ENCODE measurements around the gene CEP112. TPM values are rescaled to one million over a fixed set of nuclear protein-coding genes. Genes with fewer than 3 reads are reported as not detected.
A peak's percentile ranks its signal among the peaks of the same experiment; 100 is the strongest.

The CEP112 gene
- total and polyA plus RNA-seq, 2 of the 13 experiments (the other 11 are each of a cell fraction or from before 2014, with no cell fraction given) = 1.2 to 3.4 TPM

DNA sequence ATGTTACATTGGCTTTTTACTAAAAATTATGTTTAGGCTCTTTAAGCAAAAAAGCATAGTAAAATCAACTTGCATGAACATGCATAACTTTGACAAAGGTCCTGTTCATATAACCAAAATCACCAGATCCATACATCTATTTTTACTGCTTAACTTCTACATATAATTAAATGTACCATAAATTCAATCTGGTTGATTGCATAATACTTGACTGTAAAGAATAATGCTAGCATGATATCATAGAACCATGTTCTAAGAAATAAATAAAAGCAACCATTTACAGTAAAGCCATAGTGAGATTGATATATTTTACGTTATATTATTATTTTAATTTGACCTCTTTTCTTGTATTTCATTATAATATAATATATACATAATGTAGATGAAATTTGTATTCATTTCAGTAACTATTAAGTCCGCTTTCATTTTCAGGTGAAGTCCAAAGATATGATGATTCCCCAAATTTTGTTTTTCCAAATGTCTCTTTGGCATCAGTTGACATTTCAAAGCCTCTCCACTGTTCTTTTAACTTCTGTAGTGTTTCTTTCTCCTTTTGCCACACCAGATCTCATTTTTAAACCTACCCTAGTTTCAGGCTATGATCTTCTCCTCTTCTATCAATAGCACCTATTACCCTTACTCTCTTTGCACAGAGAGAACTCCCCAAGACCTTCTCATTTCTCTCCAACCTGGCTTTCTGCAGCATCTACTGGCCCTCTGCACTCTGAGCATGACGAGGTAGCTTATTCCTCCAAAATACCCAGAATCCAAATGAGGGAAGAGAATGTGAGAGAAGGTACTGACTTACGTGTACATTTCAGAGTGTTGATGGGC is 35.5 kb upstream of the CEP112 start (continued):
- no peak for TF ChIP-seq SALL1 (CRISPR knock-in tag; IDR thresholded peaks at IDR 0.05)
- TF ChIP-seq NFE2L2 (IDR thresholded peaks at IDR 0.05; ENCODE audit: low read length) = no peak
- no peak for TF ChIP-seq MED1 (CRISPR knock-in tag; IDR thresholded peaks at IDR 0.05)
- no peak for TF ChIP-seq ZNF792 (CRISPR knock-in tag; IDR thresholded peaks at IDR 0.05)
- TF ChIP-seq BHLHE40 (IDR thresholded peaks at IDR 0.05; ENCODE audit: low read length) = no peak
- TF ChIP-seq, protein P1, sequence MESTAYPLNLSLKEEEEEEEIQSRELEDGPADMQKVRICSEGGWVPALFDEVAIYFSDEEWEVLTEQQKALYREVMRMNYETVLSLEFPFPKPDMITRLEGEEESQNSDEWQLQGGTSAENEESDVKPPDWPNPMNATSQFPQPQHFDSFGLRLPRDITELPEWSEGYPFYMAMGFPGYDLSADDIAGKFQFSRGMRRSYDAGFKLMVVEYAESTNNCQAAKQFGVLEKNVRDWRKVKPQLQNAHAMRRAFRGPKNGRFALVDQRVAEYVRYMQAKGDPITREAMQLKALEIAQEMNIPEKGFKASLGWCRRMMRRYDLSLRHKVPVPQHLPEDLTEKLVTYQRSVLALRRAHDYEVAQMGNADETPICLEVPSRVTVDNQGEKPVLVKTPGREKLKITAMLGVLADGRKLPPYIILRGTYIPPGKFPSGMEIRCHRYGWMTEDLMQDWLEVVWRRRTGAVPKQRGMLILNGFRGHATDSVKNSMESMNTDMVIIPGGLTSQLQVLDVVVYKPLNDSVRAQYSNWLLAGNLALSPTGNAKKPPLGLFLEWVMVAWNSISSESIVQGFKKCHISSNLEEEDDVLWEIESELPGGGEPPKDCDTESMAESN (CRISPR knock-in tag; conservative IDR thresholded peaks at IDR 0.05) = 0 out of 2 replicates have a peak, but pooled peaks have one; percentile 52
- TF ChIP-seq TARDBP (CRISPR knock-in tag; IDR thresholded peaks at IDR 0.05) = no peak
- no peak for TF ChIP-seq TRAFD1 (CRISPR knock-in tag; IDR thresholded peaks at IDR 0.05; ENCODE audit: borderline replicate concordance)
- no peak for TF ChIP-seq GLI4 (CRISPR knock-in tag; IDR thresholded peaks at IDR 0.05; ENCODE audit: borderline replicate concordance)
- TF ChIP-seq, protein P2, sequence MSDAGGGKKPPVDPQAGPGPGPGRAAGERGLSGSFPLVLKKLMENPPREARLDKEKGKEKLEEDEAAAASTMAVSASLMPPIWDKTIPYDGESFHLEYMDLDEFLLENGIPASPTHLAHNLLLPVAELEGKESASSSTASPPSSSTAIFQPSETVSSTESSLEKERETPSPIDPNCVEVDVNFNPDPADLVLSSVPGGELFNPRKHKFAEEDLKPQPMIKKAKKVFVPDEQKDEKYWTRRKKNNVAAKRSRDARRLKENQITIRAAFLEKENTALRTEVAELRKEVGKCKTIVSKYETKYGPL (CRISPR knock-in tag; IDR thresholded peaks at IDR 0.05) = no peak
- TF ChIP-seq FOXP4 (CRISPR knock-in tag; IDR thresholded peaks at IDR 0.05) = no peak
- TF ChIP-seq HOXA7 (CRISPR knock-in tag; IDR thresholded peaks at IDR 0.05) = no peak
- TF ChIP-seq, protein P3, sequence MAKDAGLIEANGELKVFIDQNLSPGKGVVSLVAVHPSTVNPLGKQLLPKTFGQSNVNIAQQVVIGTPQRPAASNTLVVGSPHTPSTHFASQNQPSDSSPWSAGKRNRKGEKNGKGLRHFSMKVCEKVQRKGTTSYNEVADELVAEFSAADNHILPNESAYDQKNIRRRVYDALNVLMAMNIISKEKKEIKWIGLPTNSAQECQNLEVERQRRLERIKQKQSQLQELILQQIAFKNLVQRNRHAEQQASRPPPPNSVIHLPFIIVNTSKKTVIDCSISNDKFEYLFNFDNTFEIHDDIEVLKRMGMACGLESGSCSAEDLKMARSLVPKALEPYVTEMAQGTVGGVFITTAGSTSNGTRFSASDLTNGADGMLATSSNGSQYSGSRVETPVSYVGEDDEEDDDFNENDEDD (CRISPR knock-in tag; IDR thresholded peaks at IDR 0.05; ENCODE audit: borderline replicate concordance) = no peak
- no peak for TF ChIP-seq RORA (CRISPR knock-in tag; IDR thresholded peaks at IDR 0.05)
- TF ChIP-seq ZNF282 (IDR thresholded peaks at IDR 0.05; ENCODE audit: partially characterized antibody) = no peak
- TF ChIP-seq MYPOP (CRISPR knock-in tag; IDR thresholded peaks at IDR 0.05) = no peak
- TF ChIP-seq ZNF543 (CRISPR knock-in tag; IDR thresholded peaks at IDR 0.05) = no peak
- peak; percentile 70; the same call in 1 of the 2 replicates for TF ChIP-seq ATF7-NPFF (CRISPR knock-in tag; IDR thresholded peaks at IDR 0.05; ENCODE audit: low read depth)
- no peak for TF ChIP-seq HNF4G (IDR thresholded peaks at IDR 0.05; ENCODE audit: borderline replicate concordance, low read depth, low read length)
- TF ChIP-seq HNF4G (CRISPR knock-in tag; IDR thresholded peaks at IDR 0.05; ENCODE audit: borderline replicate concordance, low read depth) = no peak
- no peak for TF ChIP-seq ARID2 (CRISPR knock-in tag; IDR thresholded peaks at IDR 0.05; ENCODE audit: borderline replicate concordance)
- no peak for TF ChIP-seq ZMYM2 (CRISPR knock-in tag; IDR thresholded peaks at IDR 0.05)

Data from HepG2 (cell line).